A549 (cell line): ENCODE measurements around the gene PRKAR1A. TPM values are rescaled to one million over a fixed set of nuclear protein-coding genes. Genes with fewer than 3 reads are reported as not detected.
A peak's percentile ranks its signal among the peaks of the same experiment; 100 is the strongest.

Experiments
- ATAC-seq, 2 experiments: fragments of 200-7000 bp in 1 of 2; fragments of >200 bp in 1 of 2; cut with Nextera tagmentation in 1 of 2; cut with Tn5 transposase in 1 of 2; 3 replicates each; pipeline versions ENCODE4 v1.8.0 to v1.9.1; 2018 to 2020; ENCODE audit warnings: mild to moderate bottlenecking in 1 of 2, moderate library complexity in 1 of 2
- CTCF ChIA-PET: fragments of 300-600 bp; sonication (Branson Sonifier 250); formaldehyde crosslinking; extraction: SDS; loops from one replicate; lab custom pipeline; 2021; ENCODE audit warnings: antibody characterized with exemption, inconsistent platforms; lab: Yijun Ruan, JAX
- POLR2A ChIA-PET: fragments of 350-600 bp; formaldehyde crosslinking; extraction: SDS; loops from one replicate; lab custom pipeline; 2021; ENCODE audit warnings: antibody characterized with exemption, inconsistent platforms; lab: Yijun Ruan, JAX
- DNase-seq, 2 experiments: peaks; one replicate each; pipeline versions ENCODE4 v3.0.0 to v3.0.0-alpha.2; 2011 to 2016; ENCODE audit warnings: low read depth in 1 of 2, low spot score in 1 of 2
- FAIRE-seq: peaks from 2 replicates; lab custom pipeline; 2011; peaks lifted over from hg19 to GRCh38; lab: Jason Lieb, UNC
- H3K27ac ChIP-seq, 2 experiments: fragments of >200 bp; sonication (Bioruptor Twin); formaldehyde crosslinking; 3 replicates each; pipeline ENCODE4 v1.5.1; 2016 to 2017
- H3K4me1 ChIP-seq: fragments of >200 bp; sonication (Bioruptor Twin); formaldehyde crosslinking; 3 replicates; pipeline ENCODE4 v1.6.1; 2016
- H3K4me2 ChIP-seq: fragments of >200 bp; sonication (Bioruptor Twin); formaldehyde crosslinking; 3 replicates; pipeline ENCODE4 v1.6.1; 2016
- H3K4me3 ChIP-seq: fragments of >200 bp; sonication (Bioruptor Twin); formaldehyde crosslinking; 3 replicates; pipeline ENCODE4 v1.5.1; 2016
- H3K9me3 ChIP-seq: fragments of >200 bp; sonication (Bioruptor Twin); formaldehyde crosslinking; 3 replicates; pipeline ENCODE4 v1.6.1; 2016
- CHD2 ChIP-seq: fragments of 150-350 bp; IDR thresholded peaks from 2 replicates; pipeline ENCODE4 v1.6.1; 2014; ENCODE audit warnings: low read length; ENCODE audit not compliant: partially characterized antibody
- E2F6 ChIP-seq: IDR thresholded peaks from 2 replicates; pipeline ENCODE4 v1.6.1; 2012; ENCODE audit warnings: low read depth, borderline replicate concordance
- EHF ChIP-seq: fragments of 250-450 bp; sonication (Bioruptor Pico); IDR thresholded peaks from 2 replicates; pipeline ENCODE4 v1.5.0; 2020; ENCODE audit warnings: mild to moderate bottlenecking
- EHMT2 ChIP-seq: fragments of 200-600 bp; sonication (generic); IDR thresholded peaks from 2 replicates; pipeline ENCODE4 v1.6.1; 2016; ENCODE audit warnings: antibody characterized with exemption, low read depth, mild to moderate bottlenecking, moderate library complexity
- FOSL2 ChIP-seq, 2 experiments: fragments of 450-650 bp in 1 of 2; fragments of >200 bp in 1 of 2; sonication (Bioruptor Twin) in 1 of 2; formaldehyde crosslinking; IDR thresholded peaks; 2 replicates each; pipeline versions ENCODE4 v1.5.0 to v1.6.1; 2016 to 2020; ENCODE audit warnings: mild to moderate bottlenecking in 1 of 2, moderate library complexity in 1 of 2
- HDAC2 ChIP-seq: fragments of 200-600 bp; sonication (generic); IDR thresholded peaks from 2 replicates; pipeline ENCODE4 v1.6.1; 2016
- HEYL ChIP-seq: fragments of 250-450 bp; sonication (Bioruptor Pico); IDR thresholded peaks from 2 replicates; pipeline ENCODE4 v1.8.0; 2021; ENCODE audit warnings: mild to moderate bottlenecking, moderate library complexity
- HOXB13 ChIP-seq: fragments of 250-450 bp; sonication (Bioruptor Pico); IDR thresholded peaks from 2 replicates; pipeline ENCODE4 v1.5.0; 2020; ENCODE audit warnings: low read depth, mild to moderate bottlenecking, moderate library complexity
- HOXB5 ChIP-seq: fragments of 250-450 bp; sonication (Bioruptor Pico); IDR thresholded peaks from 2 replicates; pipeline ENCODE4 v1.5.0; 2020; ENCODE audit warnings: mild to moderate bottlenecking, moderate library complexity
- MAFK ChIP-seq: fragments of 450-650 bp; IDR thresholded peaks from 2 replicates; pipeline ENCODE4 v1.6.1; 2014; ENCODE audit not compliant: partially characterized antibody
- MAX ChIP-seq: IDR thresholded peaks from 2 replicates; pipeline ENCODE4 v1.6.1; 2012
- MYC ChIP-seq: IDR thresholded peaks from 2 replicates; pipeline ENCODE4 v1.6.1; 2012; ENCODE audit warnings: mild to moderate bottlenecking, inconsistent platforms, low read length, improper control_type of control experiment, borderline replicate concordance
- NFE2L2 ChIP-seq: fragments of 150-350 bp; conservative IDR thresholded peaks from 2 replicates; pipeline ENCODE4 v1.6.1; 2014; ENCODE audit warnings: low read length
- NPAS2 ChIP-seq: fragments of 250-450 bp; sonication (Bioruptor Pico); IDR thresholded peaks from 2 replicates; pipeline ENCODE4 v1.8.0; 2022; ENCODE audit warnings: mild to moderate bottlenecking, moderate library complexity, borderline replicate concordance
- PBX3 ChIP-seq: IDR thresholded peaks from 2 replicates; pipeline ENCODE4 v1.6.1; 2012
- RCOR1 ChIP-seq: fragments of 150-350 bp; IDR thresholded peaks from 2 replicates; pipeline ENCODE4 v1.6.1; 2014; ENCODE audit warnings: antibody characterized with exemption, low read length, low read depth
- RNF2 ChIP-seq: fragments of 200-600 bp; sonication (generic); IDR thresholded peaks from 2 replicates; pipeline ENCODE4 v1.6.1; 2016; ENCODE audit warnings: low read depth, mild to moderate bottlenecking, antibody characterized with exemption, moderate library complexity, borderline replicate concordance
- SMC3 ChIP-seq: fragments of >200 bp; sonication (Bioruptor Twin); formaldehyde crosslinking; IDR thresholded peaks from 3 replicates; pipeline ENCODE4 v1.6.1; 2018; ENCODE audit warnings: inconsistent platforms
- TFCP2L1 ChIP-seq: fragments of 250-450 bp; sonication (Bioruptor Pico); IDR thresholded peaks from 2 replicates; pipeline ENCODE4 v1.5.0; 2021; ENCODE audit warnings: mild to moderate bottlenecking
- TP53 ChIP-seq: fragments of 250-450 bp; sonication (Bioruptor Pico); IDR thresholded peaks from 2 replicates; pipeline ENCODE4 v1.5.0; 2021; ENCODE audit warnings: mild to moderate bottlenecking, moderate library complexity
- ZNF302 ChIP-seq: fragments of 250-450 bp; sonication (Bioruptor Pico); IDR thresholded peaks from 2 replicates; pipeline ENCODE4 v1.9.0; 2021; ENCODE audit warnings: inconsistent platforms, mild to moderate bottlenecking, moderate library complexity
- WGBS: methylation state at CpG from one replicate; pipeline ENCODE4 v1.1.6; 2017; ENCODE audit errors: missing lambda C conversion rate; 5-methylcytosine and 5-hydroxymethylcytosine counted together
- polyA plus RNA-seq, 4 experiments: library from polyadenylated mRNA; depleted of rRNA in 3 of 4; stranded (reverse); fragments of >200 nt; fragmentation: RNase III in 1 of 4; extraction: RNeasy Plus Mini Kit Qiagen cat#74134 plus additional on column Dnase treatment in 1 of 4; gene quantifications; 2 replicates in 3 of 4; 3 replicates in 1 of 4; pipeline ENCODE4 v1.2.3, GENCODE V29; 2011 to 2017
- TF ChIP-seq, protein P1 (sequence below): fragments of 250-450 bp; sonication (Bioruptor Pico); IDR thresholded peaks from 2 replicates; pipeline ENCODE4 v1.5.0; 2020; ENCODE audit warnings: low read depth, mild to moderate bottlenecking, moderate library complexity
- TF ChIP-seq, protein P2 (sequence below): fragments of 150-350 bp; IDR thresholded peaks from 2 replicates; pipeline ENCODE4 v1.6.1; 2014; ENCODE audit warnings: low read depth, mild to moderate bottlenecking, low read length
- TF ChIP-seq, protein P3 (sequence below): fragments of >200 bp; sonication (Bioruptor Twin); formaldehyde crosslinking; IDR thresholded peaks from 3 replicates; pipeline ENCODE4 v1.5.1; 2016

The PRKAR1A gene
- polyA plus RNA-seq, 2 of the 4 experiments (the other 2 are of a cell fraction) = 239 to 370 TPM

GRCh38 chr17:68509141-68510057 lies 2.8 kb upstream of the PRKAR1A start:
- ChIA-PET POLR2A (no interaction called here), CTCF (interaction anchor here (0.9 kb wide), 1 partner anchor 337 kb away, joined by 3 read pairs; no protein-coding TSS in a partner anchor)
- Histone ChIP-seq H3K27ac (no peak overlapping the region), H3K4me1 (peaks cover 13% of the 10 kb centered on the region), H3K4me2 (no peak overlapping the region), H3K4me3 (no peak overlapping the region), H3K9me3 (no peaks in the 10 kb centered on the region)
- DNase-seq = no peak
- no peak for FAIRE-seq
- TF ChIP-seq CHD2 = no peak
- TF ChIP-seq E2F6 = no peak
- TF ChIP-seq, protein P1, sequence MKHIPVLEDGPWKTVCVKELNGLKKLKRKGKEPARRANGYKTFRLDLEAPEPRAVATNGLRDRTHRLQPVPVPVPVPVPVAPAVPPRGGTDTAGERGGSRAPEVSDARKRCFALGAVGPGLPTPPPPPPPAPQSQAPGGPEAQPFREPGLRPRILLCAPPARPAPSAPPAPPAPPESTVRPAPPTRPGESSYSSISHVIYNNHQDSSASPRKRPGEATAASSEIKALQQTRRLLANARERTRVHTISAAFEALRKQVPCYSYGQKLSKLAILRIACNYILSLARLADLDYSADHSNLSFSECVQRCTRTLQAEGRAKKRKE (CRISPR knock-in tag) = no peak
- no peak for TF ChIP-seq ZNF302 (CRISPR knock-in tag)
- TF ChIP-seq EHMT2 = no peak
- no peak for ATAC-seq
- WGBS = 69% methylated on average over 9 of the region's 9 CpGs

DNA sequence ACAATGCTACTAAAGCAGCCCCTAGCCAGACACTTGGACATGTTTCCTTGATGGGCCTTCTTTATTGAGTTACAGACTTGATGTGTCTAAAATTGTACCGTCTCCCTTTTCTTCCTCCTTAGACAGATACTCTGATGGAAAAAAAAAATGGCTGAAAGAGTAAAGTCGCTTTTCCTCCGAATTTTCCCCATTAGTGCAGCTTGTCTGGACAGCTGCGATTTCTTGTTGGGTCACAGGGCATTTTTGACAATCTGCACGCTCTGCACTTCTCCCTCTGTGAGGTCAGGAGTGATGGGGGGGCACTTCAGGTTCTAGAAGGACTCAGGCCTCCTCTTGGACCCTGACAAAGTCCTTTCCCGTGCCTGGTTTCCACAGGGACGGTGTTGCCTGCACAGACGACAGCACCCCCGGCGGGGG lies 968 bp upstream of the PRKAR1A start:
- Histone ChIP-seq H3K4me3 (peak overlapping the region; percentile 80), H3K4me1 (peaks cover 22% of the 10 kb centered on the region), H3K27ac (peak overlapping the region; percentile 95 to 96), H3K4me2 (peak overlapping the region; percentile 73), H3K9me3 (no peaks in the 10 kb centered on the region)
- ChIA-PET CTCF (interaction anchor here (0.6 to 1.7 kb wide), 7 partner anchors 14 to 376 kb away, joined by 3 to 5 read pairs (median 3); no protein-coding TSS in a partner anchor), POLR2A (interaction anchor here (1.4 kb wide), 1 partner anchor 12 kb away, joined by 4 read pairs; no protein-coding TSS in a partner anchor)
- FAIRE-seq = no peak
- TF ChIP-seq HDAC2 (no peak), MAFK (peak; percentile 87), NPAS2 (no peak), NFE2L2 (no peak)
- no peak for ATAC-seq
- peak in 1 of 2 experiments; percentile 58 for DNase-seq
- WGBS = 16% methylated on average over 10 of the region's 10 CpGs

GRCh38 chr17:68511671-68512246 lies 471 bp upstream of the PRKAR1A start:
- WGBS = 1% methylated on average over 22 of the region's 49 CpGs
- ATAC-seq (peak; percentile 79 to 81), FAIRE-seq (no peak), DNase-seq (peak; percentile 72 to 73)
- Histone ChIP-seq H3K4me3 (peak overlapping the region; percentile 80), H3K27ac (peak overlapping the region; percentile 95 to 96), H3K4me2 (peak overlapping the region; percentile 73), H3K4me1 (peaks cover 22% of the 10 kb centered on the region), H3K9me3 (no peaks in the 10 kb centered on the region)
- CTCF ChIA-PET = interaction anchor here (0.6 to 1.7 kb wide), 9 partner anchors 14 to 687 kb away, joined by 3 to 7 read pairs (median 3); no protein-coding TSS in a partner anchor
- POLR2A ChIA-PET = interaction anchor here (0.6 to 1.7 kb wide), 6 partner anchors 9 to 799 kb away, joined by 3 to 9 read pairs (median 4); no protein-coding TSS in a partner anchor
- TF ChIP-seq TP53 (CRISPR knock-in tag) = 0 out of 2 replicates have a peak, but pooled peaks have one; percentile 39
- TF ChIP-seq HOXB5 (CRISPR knock-in tag) = 0 out of 2 replicates have a peak, but pooled peaks have one; percentile 11
- TF ChIP-seq TFCP2L1 (CRISPR knock-in tag) = peak; percentile 72
- TF ChIP-seq EHF (CRISPR knock-in tag) = 0 out of 2 replicates have a peak, but pooled peaks have one; percentile 2
- TF ChIP-seq, protein P2, sequence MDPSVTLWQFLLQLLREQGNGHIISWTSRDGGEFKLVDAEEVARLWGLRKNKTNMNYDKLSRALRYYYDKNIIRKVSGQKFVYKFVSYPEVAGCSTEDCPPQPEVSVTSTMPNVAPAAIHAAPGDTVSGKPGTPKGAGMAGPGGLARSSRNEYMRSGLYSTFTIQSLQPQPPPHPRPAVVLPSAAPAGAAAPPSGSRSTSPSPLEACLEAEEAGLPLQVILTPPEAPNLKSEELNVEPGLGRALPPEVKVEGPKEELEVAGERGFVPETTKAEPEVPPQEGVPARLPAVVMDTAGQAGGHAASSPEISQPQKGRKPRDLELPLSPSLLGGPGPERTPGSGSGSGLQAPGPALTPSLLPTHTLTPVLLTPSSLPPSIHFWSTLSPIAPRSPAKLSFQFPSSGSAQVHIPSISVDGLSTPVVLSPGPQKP = no peak
- TF ChIP-seq CHD2 = no peak
- TF ChIP-seq HDAC2 = no peak; the same call in 1 of the 2 replicates
- TF ChIP-seq, protein P3, sequence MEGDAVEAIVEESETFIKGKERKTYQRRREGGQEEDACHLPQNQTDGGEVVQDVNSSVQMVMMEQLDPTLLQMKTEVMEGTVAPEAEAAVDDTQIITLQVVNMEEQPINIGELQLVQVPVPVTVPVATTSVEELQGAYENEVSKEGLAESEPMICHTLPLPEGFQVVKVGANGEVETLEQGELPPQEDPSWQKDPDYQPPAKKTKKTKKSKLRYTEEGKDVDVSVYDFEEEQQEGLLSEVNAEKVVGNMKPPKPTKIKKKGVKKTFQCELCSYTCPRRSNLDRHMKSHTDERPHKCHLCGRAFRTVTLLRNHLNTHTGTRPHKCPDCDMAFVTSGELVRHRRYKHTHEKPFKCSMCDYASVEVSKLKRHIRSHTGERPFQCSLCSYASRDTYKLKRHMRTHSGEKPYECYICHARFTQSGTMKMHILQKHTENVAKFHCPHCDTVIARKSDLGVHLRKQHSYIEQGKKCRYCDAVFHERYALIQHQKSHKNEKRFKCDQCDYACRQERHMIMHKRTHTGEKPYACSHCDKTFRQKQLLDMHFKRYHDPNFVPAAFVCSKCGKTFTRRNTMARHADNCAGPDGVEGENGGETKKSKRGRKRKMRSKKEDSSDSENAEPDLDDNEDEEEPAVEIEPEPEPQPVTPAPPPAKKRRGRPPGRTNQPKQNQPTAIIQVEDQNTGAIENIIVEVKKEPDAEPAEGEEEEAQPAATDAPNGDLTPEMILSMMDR = no peak
- no peak for TF ChIP-seq HEYL (CRISPR knock-in tag)
- peak; percentile 96 for TF ChIP-seq MAX
- peak; percentile 22; the same call in 1 of the 2 replicates for TF ChIP-seq MYC
- TF ChIP-seq PBX3 = no peak
- no peak for TF ChIP-seq HOXB13
- no peak for TF ChIP-seq FOSL2 (IDR thresholded peaks at IDR 0.05)
- no peak for TF ChIP-seq FOSL2 (CRISPR knock-in tag; IDR thresholded peaks at IDR 0.05)
- no peak for TF ChIP-seq SMC3
- no peak for TF ChIP-seq RCOR1
- TF ChIP-seq RNF2 = peak; percentile 79; the same call in 1 of the 2 replicates
